ENCODE measurements around the gene DNAJB7. TPM values are rescaled to one million over a fixed set of nuclear protein-coding genes. Genes with fewer than 3 reads are reported as not detected.

Gene DNAJB7
- total and polyA plus RNA-seq, 4 donors, result 0.15 TPM; not detected in 3

DNA sequence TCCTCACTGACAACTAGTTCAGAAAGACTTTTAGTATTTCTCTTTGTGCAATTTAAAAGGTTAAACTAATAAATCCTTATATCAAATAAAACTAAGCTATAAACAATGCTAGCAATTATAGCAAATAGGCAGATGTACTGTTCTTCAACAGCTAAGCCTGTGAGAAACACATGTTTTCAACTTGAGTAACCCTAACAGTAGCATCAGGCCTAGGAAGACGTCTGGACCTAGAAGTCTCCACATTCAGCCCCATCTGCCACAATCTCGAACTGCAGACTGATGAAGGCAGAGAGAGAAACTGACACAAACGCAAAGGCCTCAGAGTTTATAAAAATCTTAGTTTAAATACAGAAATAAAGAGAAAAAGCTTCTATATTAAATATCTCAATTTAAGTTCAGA lies 8.0 kb downstream of the DNAJB7 start:
- TF ChIP-seq NR2F2 (IDR thresholded peaks at IDR 0.05) (no peak), RAD21 (IDR thresholded peaks at IDR 0.05) (no peak), RXRA (IDR thresholded peaks at IDR 0.05) (no peak), SP1 (IDR thresholded peaks at IDR 0.05) (no peak), GABPA (IDR thresholded peaks at IDR 0.05 in 1 of 2, conservative IDR thresholded peaks at IDR 0.05 in 1 of 2) (no peak), FOXA1 (IDR thresholded peaks at IDR 0.05) (no peak), YY1 (IDR thresholded peaks at IDR 0.05) (no peak), FOXA2 (IDR thresholded peaks at IDR 0.05) (no peak)
- TF ChIP-seq, protein P1, sequence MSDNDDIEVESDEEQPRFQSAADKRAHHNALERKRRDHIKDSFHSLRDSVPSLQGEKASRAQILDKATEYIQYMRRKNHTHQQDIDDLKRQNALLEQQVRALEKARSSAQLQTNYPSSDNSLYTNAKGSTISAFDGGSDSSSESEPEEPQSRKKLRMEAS (IDR thresholded peaks at IDR 0.05), result no peak
- TF ChIP-seq, protein P2, sequence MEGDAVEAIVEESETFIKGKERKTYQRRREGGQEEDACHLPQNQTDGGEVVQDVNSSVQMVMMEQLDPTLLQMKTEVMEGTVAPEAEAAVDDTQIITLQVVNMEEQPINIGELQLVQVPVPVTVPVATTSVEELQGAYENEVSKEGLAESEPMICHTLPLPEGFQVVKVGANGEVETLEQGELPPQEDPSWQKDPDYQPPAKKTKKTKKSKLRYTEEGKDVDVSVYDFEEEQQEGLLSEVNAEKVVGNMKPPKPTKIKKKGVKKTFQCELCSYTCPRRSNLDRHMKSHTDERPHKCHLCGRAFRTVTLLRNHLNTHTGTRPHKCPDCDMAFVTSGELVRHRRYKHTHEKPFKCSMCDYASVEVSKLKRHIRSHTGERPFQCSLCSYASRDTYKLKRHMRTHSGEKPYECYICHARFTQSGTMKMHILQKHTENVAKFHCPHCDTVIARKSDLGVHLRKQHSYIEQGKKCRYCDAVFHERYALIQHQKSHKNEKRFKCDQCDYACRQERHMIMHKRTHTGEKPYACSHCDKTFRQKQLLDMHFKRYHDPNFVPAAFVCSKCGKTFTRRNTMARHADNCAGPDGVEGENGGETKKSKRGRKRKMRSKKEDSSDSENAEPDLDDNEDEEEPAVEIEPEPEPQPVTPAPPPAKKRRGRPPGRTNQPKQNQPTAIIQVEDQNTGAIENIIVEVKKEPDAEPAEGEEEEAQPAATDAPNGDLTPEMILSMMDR (IDR thresholded peaks at IDR 0.05; ENCODE audit: low read depth, low read length, missing input control), result no peak
- TF ChIP-seq, protein P3, sequence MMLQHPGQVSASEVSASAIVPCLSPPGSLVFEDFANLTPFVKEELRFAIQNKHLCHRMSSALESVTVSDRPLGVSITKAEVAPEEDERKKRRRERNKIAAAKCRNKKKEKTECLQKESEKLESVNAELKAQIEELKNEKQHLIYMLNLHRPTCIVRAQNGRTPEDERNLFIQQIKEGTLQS (IDR thresholded peaks at IDR 0.05), result no peak
- TF ChIP-seq, protein P4, sequence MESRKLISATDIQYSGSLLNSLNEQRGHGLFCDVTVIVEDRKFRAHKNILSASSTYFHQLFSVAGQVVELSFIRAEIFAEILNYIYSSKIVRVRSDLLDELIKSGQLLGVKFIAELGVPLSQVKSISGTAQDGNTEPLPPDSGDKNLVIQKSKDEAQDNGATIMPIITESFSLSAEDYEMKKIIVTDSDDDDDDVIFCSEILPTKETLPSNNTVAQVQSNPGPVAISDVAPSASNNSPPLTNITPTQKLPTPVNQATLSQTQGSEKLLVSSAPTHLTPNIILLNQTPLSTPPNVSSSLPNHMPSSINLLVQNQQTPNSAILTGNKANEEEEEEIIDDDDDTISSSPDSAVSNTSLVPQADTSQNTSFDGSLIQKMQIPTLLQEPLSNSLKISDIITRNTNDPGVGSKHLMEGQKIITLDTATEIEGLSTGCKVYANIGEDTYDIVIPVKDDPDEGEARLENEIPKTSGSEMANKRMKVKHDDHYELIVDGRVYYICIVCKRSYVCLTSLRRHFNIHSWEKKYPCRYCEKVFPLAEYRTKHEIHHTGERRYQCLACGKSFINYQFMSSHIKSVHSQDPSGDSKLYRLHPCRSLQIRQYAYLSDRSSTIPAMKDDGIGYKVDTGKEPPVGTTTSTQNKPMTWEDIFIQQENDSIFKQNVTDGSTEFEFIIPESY (IDR thresholded peaks at IDR 0.05), result no peak
- peak overlapping the region; percentile 97 to 99 for H3K27ac ChIP-seq (ENCODE audit: low read depth in 1 of 2, low read length in 2 of 2)
- H3K9me3 ChIP-seq (ENCODE audit: control insufficient read depth in 4 of 4, low read length in 3 of 4), result no peaks in the 10 kb centered on the region
- peaks cover 15 to 57% (median 42%) of the 10 kb centered on the region in 4 donors for H3K4me1 ChIP-seq (ENCODE audit: control insufficient read depth in 4 of 4, insufficient read depth in 4 of 4, low read length in 3 of 4)
- peak overlapping the region in 1 of 3 donors; percentile 27 for H3K4me3 ChIP-seq (ENCODE audit: low read depth in 1 of 3, low read length in 3 of 3)
- H3K36me3 ChIP-seq (ENCODE audit: control insufficient read depth in 4 of 4, insufficient read depth in 3 of 4, low read depth in 1 of 4, low read length in 3 of 4), result peaks cover 0 to 7% (median 1%) of the 10 kb centered on the region in 4 donors
- 38% methylated on average over 3 of the region's 3 CpGs for WGBS
- no peaks in the 10 kb centered on the region for H3K27me3 ChIP-seq (ENCODE audit: control insufficient read depth in 4 of 4, insufficient read depth in 4 of 4, low read length in 3 of 4)
- H3K9ac ChIP-seq (ENCODE audit: low read depth in 1 of 2, low read length in 2 of 2), result peak overlapping the region in 1 of 2 donors; percentile 58
- DNase-seq (ENCODE audit: low spot score), result no peak

DNA sequence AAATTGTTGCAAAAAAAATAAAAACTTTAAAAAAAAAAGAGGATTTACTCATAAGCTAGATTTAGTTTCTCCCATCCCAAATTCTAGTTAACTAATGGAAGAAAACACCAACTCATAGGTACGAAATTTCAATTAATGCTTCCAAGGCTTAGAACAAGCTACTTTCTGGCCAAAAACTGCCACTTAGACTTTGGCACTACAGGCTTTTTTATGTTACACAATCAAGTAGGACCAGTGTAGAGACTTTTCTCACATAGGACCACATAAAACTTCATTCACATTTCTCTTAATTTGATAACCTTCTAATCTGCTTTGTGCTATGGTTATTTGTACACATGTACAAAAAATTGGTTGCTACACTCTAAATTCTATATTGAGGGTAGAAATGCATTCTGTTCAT lies 8.6 kb downstream of the DNAJB7 start:
- no peak for DNase-seq (ENCODE audit: low spot score)
- H3K4me1 ChIP-seq (ENCODE audit: control insufficient read depth in 4 of 4, insufficient read depth in 4 of 4, low read length in 3 of 4), result peaks cover 12 to 56% (median 39%) of the 10 kb centered on the region in 4 donors
- peak overlapping the region; percentile 27 to 55 (median 47) for H3K4me3 ChIP-seq (ENCODE audit: low read depth in 1 of 3, low read length in 3 of 3)
- H3K9me3 ChIP-seq (ENCODE audit: control insufficient read depth in 4 of 4, low read length in 3 of 4), result no peaks in the 10 kb centered on the region
- peak overlapping the region in 1 of 2 donors; percentile 58 for H3K9ac ChIP-seq (ENCODE audit: low read depth in 1 of 2, low read length in 2 of 2)
- no peaks in the 10 kb centered on the region for H3K27me3 ChIP-seq (ENCODE audit: control insufficient read depth in 4 of 4, insufficient read depth in 4 of 4, low read length in 3 of 4)
- H3K36me3 ChIP-seq (ENCODE audit: control insufficient read depth in 4 of 4, insufficient read depth in 3 of 4, low read depth in 1 of 4, low read length in 3 of 4), result peaks cover 2 to 10% (median 5%) of the 10 kb centered on the region in 4 donors
- 26% methylated on average over 1 of the region's 1 CpG for WGBS
- peak overlapping the region; percentile 40 to 77 for H3K27ac ChIP-seq (ENCODE audit: low read depth in 1 of 2, low read length in 2 of 2)
- TF ChIP-seq YY1 (IDR thresholded peaks at IDR 0.05), result peak; percentile 27
- TF ChIP-seq HNF4A (conservative IDR thresholded peaks at IDR 0.05), result peak; percentile 88 to 91
- TF ChIP-seq NR2F2 (IDR thresholded peaks at IDR 0.05), result no peak
- no peak for TF ChIP-seq FOXA2 (IDR thresholded peaks at IDR 0.05)
- TF ChIP-seq GABPA (IDR thresholded peaks at IDR 0.05 in 1 of 2, conservative IDR thresholded peaks at IDR 0.05 in 1 of 2), result no peak
- TF ChIP-seq, protein P3 (IDR thresholded peaks at IDR 0.05), result no peak
- TF ChIP-seq TAF1 (conservative IDR thresholded peaks at IDR 0.05), result no peak
- peak; percentile 75 for TF ChIP-seq HNF4G (IDR thresholded peaks at IDR 0.05)
- TF ChIP-seq, protein P1 (IDR thresholded peaks at IDR 0.05), result no peak
- TF ChIP-seq, protein P2 (IDR thresholded peaks at IDR 0.05; ENCODE audit: low read depth, low read length, missing input control), result no peak
- TF ChIP-seq, protein P5, sequence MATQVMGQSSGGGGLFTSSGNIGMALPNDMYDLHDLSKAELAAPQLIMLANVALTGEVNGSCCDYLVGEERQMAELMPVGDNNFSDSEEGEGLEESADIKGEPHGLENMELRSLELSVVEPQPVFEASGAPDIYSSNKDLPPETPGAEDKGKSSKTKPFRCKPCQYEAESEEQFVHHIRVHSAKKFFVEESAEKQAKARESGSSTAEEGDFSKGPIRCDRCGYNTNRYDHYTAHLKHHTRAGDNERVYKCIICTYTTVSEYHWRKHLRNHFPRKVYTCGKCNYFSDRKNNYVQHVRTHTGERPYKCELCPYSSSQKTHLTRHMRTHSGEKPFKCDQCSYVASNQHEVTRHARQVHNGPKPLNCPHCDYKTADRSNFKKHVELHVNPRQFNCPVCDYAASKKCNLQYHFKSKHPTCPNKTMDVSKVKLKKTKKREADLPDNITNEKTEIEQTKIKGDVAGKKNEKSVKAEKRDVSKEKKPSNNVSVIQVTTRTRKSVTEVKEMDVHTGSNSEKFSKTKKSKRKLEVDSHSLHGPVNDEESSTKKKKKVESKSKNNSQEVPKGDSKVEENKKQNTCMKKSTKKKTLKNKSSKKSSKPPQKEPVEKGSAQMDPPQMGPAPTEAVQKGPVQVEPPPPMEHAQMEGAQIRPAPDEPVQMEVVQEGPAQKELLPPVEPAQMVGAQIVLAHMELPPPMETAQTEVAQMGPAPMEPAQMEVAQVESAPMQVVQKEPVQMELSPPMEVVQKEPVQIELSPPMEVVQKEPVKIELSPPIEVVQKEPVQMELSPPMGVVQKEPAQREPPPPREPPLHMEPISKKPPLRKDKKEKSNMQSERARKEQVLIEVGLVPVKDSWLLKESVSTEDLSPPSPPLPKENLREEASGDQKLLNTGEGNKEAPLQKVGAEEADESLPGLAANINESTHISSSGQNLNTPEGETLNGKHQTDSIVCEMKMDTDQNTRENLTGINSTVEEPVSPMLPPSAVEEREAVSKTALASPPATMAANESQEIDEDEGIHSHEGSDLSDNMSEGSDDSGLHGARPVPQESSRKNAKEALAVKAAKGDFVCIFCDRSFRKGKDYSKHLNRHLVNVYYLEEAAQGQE (IDR thresholded peaks at IDR 0.05), result no peak
- TF ChIP-seq JUND (IDR thresholded peaks at IDR 0.05), result peak in 1 of 2 donors; percentile 24
- no peak for TF ChIP-seq EGR1 (IDR thresholded peaks at IDR 0.05; ENCODE audit: low read depth in 2 of 2)
- peak in 1 of 2 donors; percentile 7 for TF ChIP-seq RXRA (IDR thresholded peaks at IDR 0.05)
- peak; percentile 16 to 20 for TF ChIP-seq RAD21 (IDR thresholded peaks at IDR 0.05)
- peak; percentile 28 for TF ChIP-seq SP1 (IDR thresholded peaks at IDR 0.05)

Data from liver (tissue), 9 donors.